Measurements from ENCODE around the gene PAFAH2. TPM values are rescaled to one million over a fixed set of nuclear protein-coding genes. Genes with fewer than 3 reads are reported as not detected.

Gene PAFAH2
- total RNA-seq, 1 experiment from 2014 or later, result 12.4 TPM

DNA sequence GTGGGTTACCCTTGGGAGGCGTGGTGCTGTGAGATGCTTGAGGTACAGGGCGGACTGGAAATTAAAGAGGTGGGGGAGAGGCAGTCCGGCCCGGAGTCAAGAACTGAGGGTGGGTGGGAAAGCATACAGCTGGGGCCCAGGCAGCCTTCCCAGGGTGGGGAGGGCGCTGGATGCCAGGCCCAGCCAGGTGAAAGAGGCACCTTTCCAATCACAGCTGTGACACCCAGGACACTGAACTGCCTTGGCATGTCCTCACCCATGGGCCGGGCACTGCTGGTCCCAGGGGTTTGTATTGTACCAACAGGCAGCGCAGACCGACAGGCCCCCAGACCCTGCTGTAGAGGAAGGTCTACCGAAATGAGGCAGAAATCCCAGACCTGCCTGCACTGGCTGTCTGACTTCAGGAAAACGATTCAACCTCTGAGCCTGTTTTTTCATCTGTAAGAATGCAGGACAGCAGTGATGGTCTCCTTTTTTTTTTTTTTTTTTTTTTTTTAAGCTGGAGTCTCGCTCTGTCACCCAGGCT is 39.0 kb upstream of the PAFAH2 start:
- Histone ChIP-seq H3K23ac (ENCODE audit: insufficient read length, low read depth, low read length) (no peak overlapping the region), H3K79me1 (ENCODE audit: insufficient read depth, low read depth, low read length, poor library complexity, severe bottlenecking) (no peaks in the 10 kb centered on the region), H3K27me3 (ENCODE audit: insufficient read depth, low read length) (peaks cover 4% of the 10 kb centered on the region; the same call in 1 of the 2 replicates), H2BK20ac (ENCODE audit: low read depth, low read length, poor library complexity, severe bottlenecking) (no peak overlapping the region), H4K5ac (ENCODE audit: insufficient read length, low read depth, low read length) (no peak overlapping the region), H3K27ac (ENCODE audit: insufficient read length, low read depth, low read length) (no peak overlapping the region), H3K18ac (ENCODE audit: insufficient read length, low read depth, low read length) (no peak overlapping the region), H4K91ac (ENCODE audit: insufficient read length, low read depth, low read length) (no peak overlapping the region), H3K14ac (ENCODE audit: insufficient read depth, low read length) (no peak overlapping the region), H3K4me1 (ENCODE audit: insufficient read depth, low read length) (no peaks in the 10 kb centered on the region; the same call in 1 of the 2 replicates), H3K23me2 (ENCODE audit: insufficient read length, low read depth, low read length, poor library complexity, severe bottlenecking) (peaks cover 12% of the 10 kb centered on the region), H4K8ac (replicated peaks; ENCODE audit: insufficient read length, low read depth, low read length) (no peak overlapping the region), H3K4ac (ENCODE audit: low read depth, low read length) (no peak overlapping the region), H3K9ac (ENCODE audit: extremely low read depth, insufficient read length, low read length) (no peak overlapping the region), H3K79me2 (ENCODE audit: insufficient read depth, low read length) (no peaks in the 10 kb centered on the region), H2BK15ac (ENCODE audit: low read depth, low read length) (no peak overlapping the region), H2AFZ (ENCODE audit: low read length) (no peak overlapping the region), H3K4me2 (ENCODE audit: insufficient read depth, insufficient read length, low read length) (no peak overlapping the region), H2BK120ac (ENCODE audit: low read depth, low read length, poor library complexity, severe bottlenecking) (no peak overlapping the region), H2AK5ac (ENCODE audit: insufficient read length, low read length) (no peak overlapping the region), H3T11ph (ENCODE audit: low read length) (no peak overlapping the region), H2BK12ac (ENCODE audit: insufficient read length, low read depth, low read length) (no peak overlapping the region), H2BK5ac (ENCODE audit: insufficient read length, low read length) (no peak overlapping the region), H4K20me1 (ENCODE audit: control insufficient read depth, insufficient read depth, insufficient read length) (no peaks in the 10 kb centered on the region), H3K56ac (ENCODE audit: insufficient read length, low read depth, low read length) (no peak overlapping the region), H3K9me3 (ENCODE audit: control insufficient read depth, low read depth, low read length) (no peaks in the 10 kb centered on the region)
- no peak for DNase-seq
- no peak for TF ChIP-seq CTCF (conservative IDR thresholded peaks at IDR 0.05)
- Mint-ChIP-seq H3K36me3 (ENCODE audit: insufficient read depth in 1 of 3, low read depth in 3 of 3) (no peaks in the 10 kb centered on the region), H3K9me3 (no peaks in the 10 kb centered on the region), H3K4me1 (peaks cover 9% of the 10 kb centered on the region in 2 experiments), H3K27ac (no peak overlapping the region), H3K4me3 (no peak overlapping the region; a peak in 1 of 5 replicates), H3K27me3 (ENCODE audit: low read depth) (peaks cover 85% of the 10 kb centered on the region)
- WGBS (ENCODE audit: extremely low coverage, insufficient read length, low lambda C conversion rate), result no CpG with 5 or more reads among the region's 11 CpGs

Measured in H9 (cell line).